Mesendoderm (in vitro differentiated cells): ENCODE results near the gene EML4.

Source experiments
- DNase-seq: peaks from one replicate; pipeline ENCODE4 v3.0.0; 2013
- H2AK5ac ChIP-seq: 2 replicates; pipeline ENCODE4 v1.6.1; 2013; ENCODE audit warnings: low read length, inconsistent platforms
- H2BK120ac ChIP-seq: 2 replicates; pipeline ENCODE4 v1.6.1; 2013; ENCODE audit warnings: low read depth, mild to moderate bottlenecking, low read length, moderate library complexity, mixed read lengths
- H2BK15ac ChIP-seq: replicated peaks from 2 replicates; pipeline ENCODE4 v1.6.1; 2013; ENCODE audit warnings: low read depth, mild to moderate bottlenecking, moderate library complexity
- H2BK5ac ChIP-seq: 2 replicates; pipeline ENCODE4 v1.6.1; 2013; ENCODE audit warnings: low read length, inconsistent platforms
- H3K18ac ChIP-seq: 2 replicates; pipeline ENCODE4 v1.6.1; 2013; ENCODE audit warnings: mild to moderate bottlenecking, low read length, mixed read lengths
- H3K23ac ChIP-seq: one replicate; pipeline ENCODE4 v1.6.1; 2013; ENCODE audit warnings: low read length
- H3K27ac ChIP-seq: 2 replicates; pipeline ENCODE4 v1.5.1; 2013; ENCODE audit warnings: low read depth, mild to moderate bottlenecking, inconsistent platforms, low read length, moderate library complexity
- H3K27me3 ChIP-seq: 2 replicates; pipeline ENCODE4 v1.6.1; 2013; ENCODE audit warnings: low read length, control low read depth, mild to moderate bottlenecking, inconsistent platforms; ENCODE audit not compliant: insufficient read depth, poor library complexity
- H3K36me3 ChIP-seq: 2 replicates; pipeline ENCODE4 v1.6.1; 2013; ENCODE audit warnings: low read length, inconsistent platforms; ENCODE audit not compliant: control insufficient read depth, insufficient read depth
- H3K4ac ChIP-seq: one replicate; pipeline ENCODE4 v1.6.1; 2013; ENCODE audit warnings: low read depth, mild to moderate bottlenecking, low read length, moderate library complexity
- H3K4me1 ChIP-seq: 2 replicates; pipeline ENCODE4 v1.6.1; 2013; ENCODE audit warnings: low read depth, low read length, inconsistent platforms; ENCODE audit not compliant: control insufficient read depth
- H3K4me2 ChIP-seq: 2 replicates; pipeline ENCODE4 v1.6.1; 2013; ENCODE audit warnings: low read length
- H3K4me3 ChIP-seq: 2 replicates; pipeline ENCODE4 v1.5.1; 2013; ENCODE audit warnings: mild to moderate bottlenecking, low read length
- H3K56ac ChIP-seq: one replicate; pipeline ENCODE4 v1.6.1; 2013; ENCODE audit warnings: low read length
- H3K79me1 ChIP-seq: 2 replicates; pipeline ENCODE4 v1.6.1; 2013; ENCODE audit warnings: low read length, inconsistent platforms
- H3K79me2 ChIP-seq: 2 replicates; pipeline ENCODE4 v1.6.1; 2013; ENCODE audit warnings: mild to moderate bottlenecking, low read length; ENCODE audit not compliant: control insufficient read depth, insufficient read depth
- H3K9ac ChIP-seq: 2 replicates; pipeline ENCODE4 v1.6.1; 2013; ENCODE audit warnings: low read length, inconsistent platforms
- H4K5ac ChIP-seq: one replicate; pipeline ENCODE4 v1.6.1; 2013; ENCODE audit warnings: low read length
- H4K8ac ChIP-seq: one replicate; pipeline ENCODE4 v1.6.1; 2013; ENCODE audit warnings: low read depth, mild to moderate bottlenecking, control low read depth, low read length, moderate library complexity
- WGBS: extraction: QIAGEN DNeasy Blood & Tissue Kit; methylation state at CpG from one replicate; pipeline ENCODE4 v1.1.7; 2013; ENCODE audit warnings: low lambda C conversion rate, missing lambda C conversion rate; ENCODE audit not compliant: insufficient coverage; ENCODE audit errors: extremely low coverage; 5-methylcytosine and 5-hydroxymethylcytosine counted together

EML4 gene

GRCh38 chr2:42211291-42211690, 42.1 kb downstream of the EML4 start:
- H3K79me1 ChIP-seq = peaks cover 10% of the 10 kb centered on the region
- no peak overlapping the region for H3K9ac ChIP-seq
- no peak overlapping the region for H2BK120ac ChIP-seq
- peaks cover 3% of the 10 kb centered on the region for H3K4me1 ChIP-seq
- H2AK5ac ChIP-seq = no peak overlapping the region
- H4K8ac ChIP-seq = no peak overlapping the region
- no peaks in the 10 kb centered on the region for H3K36me3 ChIP-seq
- no CpG with 5 or more reads among the region's 5 CpGs for WGBS
- H3K56ac ChIP-seq = no peak overlapping the region
- H3K18ac ChIP-seq = no peak overlapping the region
- no peaks in the 10 kb centered on the region for H3K27me3 ChIP-seq
- no peak overlapping the region for H3K4me2 ChIP-seq
- H3K4me3 ChIP-seq = no peak overlapping the region
- no peak overlapping the region for H3K23ac ChIP-seq
- H3K79me2 ChIP-seq = peaks cover 14% of the 10 kb centered on the region
- H2BK5ac ChIP-seq = no peak overlapping the region
- H3K4ac ChIP-seq = no peak overlapping the region
- no peak overlapping the region for H3K27ac ChIP-seq
- DNase-seq = no peak
- H2BK15ac ChIP-seq = no peak overlapping the region
- H4K5ac ChIP-seq = no peak overlapping the region

GRCh38 chr2:42214669-42215068, 45.5 kb downstream of the EML4 start:
- H2BK5ac ChIP-seq = no peak overlapping the region
- no peak overlapping the region for H4K8ac ChIP-seq
- peaks cover 3% of the 10 kb centered on the region for H3K4me1 ChIP-seq
- H2BK15ac ChIP-seq = no peak overlapping the region
- H3K9ac ChIP-seq = no peak overlapping the region
- H3K27me3 ChIP-seq = no peaks in the 10 kb centered on the region
- H2AK5ac ChIP-seq = no peak overlapping the region
- H4K5ac ChIP-seq = no peak overlapping the region
- H3K79me1 ChIP-seq = peaks cover 16% of the 10 kb centered on the region
- H3K36me3 ChIP-seq = no peaks in the 10 kb centered on the region
- no peak overlapping the region for H3K23ac ChIP-seq
- WGBS = no CpG with 5 or more reads among the region's 4 CpGs
- H3K4me3 ChIP-seq = no peak overlapping the region
- no peak overlapping the region for H3K18ac ChIP-seq
- DNase-seq = no peak
- H3K4ac ChIP-seq = no peak overlapping the region
- H2BK120ac ChIP-seq = no peak overlapping the region
- no peak overlapping the region for H3K56ac ChIP-seq
- no peak overlapping the region for H3K4me2 ChIP-seq
- H3K27ac ChIP-seq = no peak overlapping the region
- peaks cover 22% of the 10 kb centered on the region for H3K79me2 ChIP-seq

GRCh38 chr2:42216694-42217093, 47.5 kb downstream of the EML4 start:
- peaks cover 14% of the 10 kb centered on the region for H3K79me1 ChIP-seq
- no peak overlapping the region for H3K4ac ChIP-seq
- H4K5ac ChIP-seq = no peak overlapping the region
- peaks cover 19% of the 10 kb centered on the region for H3K79me2 ChIP-seq
- H3K9ac ChIP-seq = no peak overlapping the region
- H2BK5ac ChIP-seq = no peak overlapping the region
- H3K27ac ChIP-seq = no peak overlapping the region
- H2AK5ac ChIP-seq = no peak overlapping the region
- no peak overlapping the region for H3K18ac ChIP-seq
- no peak overlapping the region for H4K8ac ChIP-seq
- H3K4me2 ChIP-seq = no peak overlapping the region
- no peak overlapping the region for H3K56ac ChIP-seq
- H3K4me1 ChIP-seq = no peaks in the 10 kb centered on the region
- no peaks in the 10 kb centered on the region for H3K36me3 ChIP-seq
- no peak overlapping the region for H3K4me3 ChIP-seq
- no peak overlapping the region for H2BK120ac ChIP-seq
- no peak overlapping the region for H2BK15ac ChIP-seq
- no peaks in the 10 kb centered on the region for H3K27me3 ChIP-seq
- DNase-seq = no peak
- H3K23ac ChIP-seq = no peak overlapping the region

GRCh38 chr2:42217307-42217706, 48.2 kb downstream of the EML4 start:
- H3K79me1 ChIP-seq = peaks cover 14% of the 10 kb centered on the region
- H3K27me3 ChIP-seq = no peaks in the 10 kb centered on the region
- H3K27ac ChIP-seq = no peak overlapping the region
- H2BK120ac ChIP-seq = no peak overlapping the region
- WGBS = no CpG with 5 or more reads among the region's 3 CpGs
- peaks cover 19% of the 10 kb centered on the region for H3K79me2 ChIP-seq
- no peak overlapping the region for H3K4ac ChIP-seq
- H4K8ac ChIP-seq = no peak overlapping the region
- no peak overlapping the region for H3K4me2 ChIP-seq
- H3K9ac ChIP-seq = no peak overlapping the region
- H2BK15ac ChIP-seq = no peak overlapping the region
- no peak overlapping the region for H3K4me3 ChIP-seq
- no peaks in the 10 kb centered on the region for H3K4me1 ChIP-seq
- no peak for DNase-seq
- H3K18ac ChIP-seq = no peak overlapping the region
- H4K5ac ChIP-seq = no peak overlapping the region
- H3K36me3 ChIP-seq = no peaks in the 10 kb centered on the region
- H2AK5ac ChIP-seq = no peak overlapping the region
- H3K23ac ChIP-seq = no peak overlapping the region
- H3K56ac ChIP-seq = no peak overlapping the region
- H2BK5ac ChIP-seq = no peak overlapping the region

- no peaks in the 10 kb centered on the region for H3K36me3 ChIP-seq
- H3K9ac ChIP-seq = no peak overlapping the region
- DNase-seq = no peak
- H2BK15ac ChIP-seq = no peak overlapping the region
- WGBS = no CpG with 5 or more reads among the region's 5 CpGs
- no peak overlapping the region for H4K8ac ChIP-seq
- H3K4ac ChIP-seq = no peak overlapping the region
- no peak overlapping the region for H2AK5ac ChIP-seq
- H3K56ac ChIP-seq = no peak overlapping the region
- no peaks in the 10 kb centered on the region for H3K4me1 ChIP-seq
- H3K27ac ChIP-seq = no peak overlapping the region
- H3K4me3 ChIP-seq = no peak overlapping the region
- no peak overlapping the region for H3K23ac ChIP-seq
- H4K5ac ChIP-seq = no peak overlapping the region
- no peak overlapping the region for H2BK120ac ChIP-seq
- H3K4me2 ChIP-seq = no peak overlapping the region
- H3K18ac ChIP-seq = no peak overlapping the region
- peaks cover 19% of the 10 kb centered on the region for H3K79me2 ChIP-seq
- H3K27me3 ChIP-seq = no peaks in the 10 kb centered on the region
- no peak overlapping the region for H2BK5ac ChIP-seq
- H3K79me1 ChIP-seq = peaks cover 14% of the 10 kb centered on the region
Measured at GRCh38 chr2:42217914-42218313, 48.8 kb downstream of the EML4 start.

- H3K9ac ChIP-seq = no peak overlapping the region
- H3K23ac ChIP-seq = no peak overlapping the region
- H2BK120ac ChIP-seq = no peak overlapping the region
- H4K8ac ChIP-seq = no peak overlapping the region
- no peak overlapping the region for H3K27ac ChIP-seq
- H4K5ac ChIP-seq = no peak overlapping the region
- H3K18ac ChIP-seq = no peak overlapping the region
- H2AK5ac ChIP-seq = no peak overlapping the region
- no peak overlapping the region for H3K4me2 ChIP-seq
- H2BK5ac ChIP-seq = no peak overlapping the region
- H2BK15ac ChIP-seq = no peak overlapping the region
- H3K27me3 ChIP-seq = no peaks in the 10 kb centered on the region
- no peak for DNase-seq
- no peaks in the 10 kb centered on the region for H3K36me3 ChIP-seq
- H3K79me2 ChIP-seq = peaks cover 17% of the 10 kb centered on the region
- H3K4me1 ChIP-seq = no peaks in the 10 kb centered on the region
- WGBS = no CpG with 5 or more reads among the region's 3 CpGs
- H3K4ac ChIP-seq = no peak overlapping the region
- H3K4me3 ChIP-seq = no peak overlapping the region
- peaks cover 11% of the 10 kb centered on the region for H3K79me1 ChIP-seq
- H3K56ac ChIP-seq = no peak overlapping the region
Measured at GRCh38 chr2:42218712-42219111, 49.6 kb downstream of the EML4 start.
